HUES64 (cell line): Measurements from ENCODE around the gene THOP1.
"Not testable (repeated sequence)": the region's sequence is repeated elsewhere in the genome, so short reads cannot be mapped to it uniquely, and the experiment has no call there.

Source experiments
- H3K27ac ChIP-seq: 2 replicates; pipeline ENCODE4 v1.7.0; 2013; ENCODE audit warnings: low read depth, low read length, inconsistent platforms
- H3K27me3 ChIP-seq: 2 replicates; pipeline ENCODE4 v1.6.1; 2013; ENCODE audit warnings: mild to moderate bottlenecking, low read length; ENCODE audit not compliant: insufficient read depth
- H3K36me3 ChIP-seq: 2 replicates; pipeline ENCODE4 v1.6.1; 2013; ENCODE audit warnings: mild to moderate bottlenecking, low read length; ENCODE audit not compliant: insufficient read depth
- H3K4me1 ChIP-seq: 2 replicates; pipeline ENCODE4 v1.6.1; 2013; ENCODE audit warnings: mild to moderate bottlenecking, low read length, moderate library complexity; ENCODE audit not compliant: insufficient read depth
- H3K4me3 ChIP-seq: 2 replicates; pipeline ENCODE4 v1.5.1; 2013; ENCODE audit warnings: mild to moderate bottlenecking, low read length, moderate library complexity
- H3K9ac ChIP-seq: 2 replicates; pipeline ENCODE4 v1.6.1; 2013; ENCODE audit warnings: mild to moderate bottlenecking, low read depth, low read length
- H3K9me3 ChIP-seq: 2 replicates; pipeline ENCODE4 v1.6.1; 2013; ENCODE audit warnings: low read depth, low read length; ENCODE audit not compliant: insufficient read depth
- WGBS: fragments of 150-250, 120-280 bp; methylation state at CpG from one replicate; pipeline ENCODE4 v1.1.7; 2013; ENCODE audit warnings: missing lambda C conversion rate; 5-methylcytosine and 5-hydroxymethylcytosine counted together

Gene THOP1

GRCh38 chr19:2815923-2816322 lies 30.6 kb downstream of the THOP1 start:
- 91% methylated on average over 15 of the region's 15 CpGs for WGBS
- no peak overlapping the region for H3K27ac ChIP-seq
- H3K4me3 ChIP-seq = no peak overlapping the region
- H3K27me3 ChIP-seq = no peaks in the 10 kb centered on the region
- H3K36me3 ChIP-seq = peaks cover 31% of the 10 kb centered on the region
- no peaks in the 10 kb centered on the region for H3K9me3 ChIP-seq
- H3K9ac ChIP-seq = no peak overlapping the region
- no peaks in the 10 kb centered on the region for H3K4me1 ChIP-seq

GRCh38 chr19:2816641-2817040 lies 31.3 kb downstream of the THOP1 start:
- Histone ChIP-seq H3K9ac (no peak overlapping the region), H3K4me1 (no peaks in the 10 kb centered on the region), H3K9me3 (no peaks in the 10 kb centered on the region), H3K27me3 (no peaks in the 10 kb centered on the region), H3K27ac (no peak overlapping the region), H3K36me3 (peaks cover 24% of the 10 kb centered on the region), H3K4me3 (no peak overlapping the region)
- 94% methylated on average over 16 of the region's 16 CpGs for WGBS

DNA sequence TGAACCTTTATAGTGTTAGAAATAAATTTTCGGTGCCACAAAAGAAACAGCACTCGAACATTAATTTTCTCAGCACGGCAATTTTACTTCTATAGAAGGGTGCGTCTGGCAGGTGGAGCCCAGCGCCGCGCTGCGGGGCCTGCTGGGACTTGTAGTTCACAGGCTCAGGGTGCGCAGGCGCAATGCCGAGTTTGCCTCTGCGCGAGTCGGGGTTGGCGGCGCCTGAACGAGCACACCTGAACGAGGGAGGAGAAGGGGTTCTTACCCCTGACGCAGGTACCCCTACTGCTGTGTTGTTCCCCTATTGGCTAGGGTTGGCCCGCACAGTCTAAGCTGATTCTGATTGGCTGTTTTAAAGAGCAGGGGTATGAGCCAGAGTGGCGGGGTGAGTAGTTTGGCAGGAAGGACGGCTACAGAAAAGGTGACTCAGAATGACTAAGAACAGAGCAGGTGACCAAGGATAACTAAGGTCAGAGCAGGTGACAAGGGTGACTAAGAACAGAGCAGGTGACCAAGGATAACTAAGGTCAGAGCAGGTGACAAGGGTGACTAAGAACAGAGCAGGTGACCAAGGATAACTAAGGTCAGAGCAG lies 32.0 kb downstream of the THOP1 start:
- H3K4me3 ChIP-seq, H3K9ac ChIP-seq, H3K4me1 ChIP-seq, H3K27ac ChIP-seq, H3K9me3 ChIP-seq, H3K27me3 ChIP-seq: not testable (repeated sequence)
- 89% methylated on average over 22 of the region's 22 CpGs for WGBS
- H3K36me3 ChIP-seq = peaks cover 17% of the 10 kb centered on the region

DNA sequence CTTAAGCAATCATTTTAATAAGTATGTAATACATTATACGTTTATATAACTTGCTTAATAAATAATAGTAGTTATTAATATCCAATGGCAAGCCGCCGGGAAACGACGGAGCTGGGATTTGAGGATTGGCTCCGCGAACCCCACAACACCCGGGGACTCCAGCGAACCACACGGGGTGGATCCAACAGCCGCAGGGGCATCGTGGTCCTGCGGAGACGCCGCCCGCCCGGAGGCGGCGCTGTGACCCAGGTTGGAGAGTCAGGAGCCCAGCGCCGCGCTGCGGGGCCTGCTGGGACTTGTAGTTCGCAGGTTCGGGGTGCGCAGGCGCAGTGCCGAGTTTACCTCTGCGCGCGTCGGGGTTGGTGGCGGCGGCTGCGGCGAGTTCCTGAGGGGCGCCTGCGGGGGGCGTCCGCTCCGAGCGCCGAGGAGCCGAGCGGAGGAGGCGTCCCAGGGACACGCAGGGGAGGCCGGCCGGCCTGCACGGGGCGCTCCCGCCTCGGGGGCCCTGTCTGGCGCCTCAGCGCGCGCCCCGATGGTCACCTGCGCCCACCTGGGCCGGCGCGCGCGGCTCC lies 34.3 kb downstream of the THOP1 start, which contains the start of gene ZNF554:
Gene ZNF554, plus strand, starts transcription at position 329 of the 572 bp plus-strand sequence. Its CDS starts 204 bp downstream, at position 533.
- under 1% methylated on average over 63 of the region's 64 CpGs for WGBS
- H3K27ac ChIP-seq = no peak within 1 kb of the TSS

DNA sequence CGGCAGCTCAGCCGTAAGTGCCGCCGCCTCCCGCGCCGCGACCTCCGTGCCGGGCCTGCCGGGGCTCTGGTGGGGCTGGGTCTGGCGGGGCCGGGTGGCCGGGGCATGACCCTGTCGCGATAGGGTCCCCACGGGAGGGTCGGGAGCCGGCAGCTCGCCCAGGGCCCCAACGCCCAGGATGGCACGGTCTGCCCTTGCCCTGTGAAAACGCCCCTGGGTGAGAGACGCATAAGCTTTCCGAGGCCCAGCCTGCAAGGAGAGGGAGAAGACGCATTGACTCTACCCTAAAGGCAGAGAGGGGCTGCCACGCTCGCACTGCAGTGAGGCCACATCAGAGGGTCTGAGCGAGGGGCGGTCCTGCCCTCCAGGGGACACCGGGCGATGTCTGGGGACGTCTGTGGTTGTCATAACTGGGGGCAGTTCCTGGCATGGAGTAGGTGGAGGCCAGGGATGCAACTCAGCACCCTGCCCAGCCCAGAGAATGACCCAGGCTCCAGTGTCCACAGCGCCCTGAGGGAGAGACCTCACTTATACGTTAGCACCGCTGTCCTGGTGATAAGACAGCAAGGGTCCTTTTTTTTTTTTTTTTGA lies 34.9 kb downstream of the THOP1 start:
- Histone ChIP-seq H3K27ac (no peak overlapping the region), H3K4me1 (no peaks in the 10 kb centered on the region), H3K9ac (peak overlapping the region; percentile 77), H3K36me3 (peaks cover 2% of the 10 kb centered on the region; the same call in 1 of the 2 replicates), H3K4me3 (peak overlapping the region; percentile 85), H3K9me3 (no peaks in the 10 kb centered on the region), H3K27me3 (no peaks in the 10 kb centered on the region)
- WGBS = 6% methylated on average over 36 of the region's 36 CpGs

More for the DNA sequence above, 34.3 kb downstream of the THOP1 start, which contains the start of gene ZNF554:
- no peaks in the 10 kb centered on the region for H3K4me1 ChIP-seq
- H3K27me3 ChIP-seq = no peaks in the 10 kb centered on the region
- peaks cover 2% of the 10 kb centered on the region; the same call in 1 of the 2 replicates for H3K36me3 ChIP-seq
- peak within 1 kb of the TSS; percentile 77 for H3K9ac ChIP-seq
- H3K4me3 ChIP-seq = peak within 1 kb of the TSS; percentile 85
- no peaks in the 10 kb centered on the region for H3K9me3 ChIP-seq

DNA sequence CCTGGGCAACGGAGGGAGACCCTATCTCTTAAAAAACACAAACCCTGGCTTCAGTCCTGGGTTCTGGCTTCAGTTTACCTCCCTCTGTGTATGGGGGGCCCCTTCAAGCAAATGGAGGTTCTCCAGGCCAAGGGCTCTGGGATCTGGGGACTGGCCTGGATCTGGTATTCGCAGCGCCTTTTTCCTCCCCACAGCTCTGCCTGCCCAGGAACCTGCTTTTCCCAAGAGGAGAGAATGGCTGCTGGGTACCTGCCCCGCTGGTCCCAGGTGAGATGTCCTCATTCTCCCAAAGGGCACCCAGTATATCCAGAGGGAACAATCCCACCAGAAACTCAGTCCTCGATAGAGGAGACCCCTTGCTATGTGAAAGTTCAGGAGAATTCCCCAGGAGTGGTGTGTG lies 37.5 kb downstream of the THOP1 start:
- Histone ChIP-seq H3K27ac (no peak overlapping the region), H3K36me3 (peaks cover 6% of the 10 kb centered on the region; the same call in 1 of the 2 replicates), H3K4me3 (no peak overlapping the region), H3K9me3 (peaks cover 5% of the 10 kb centered on the region), H3K4me1 (no peaks in the 10 kb centered on the region), H3K27me3 (no peaks in the 10 kb centered on the region), H3K9ac (no peak overlapping the region)
- 95% methylated on average over 5 of the region's 5 CpGs for WGBS

GRCh38 chr19:2823646-2824045 lies 38.3 kb downstream of the THOP1 start:
- no peak overlapping the region for H3K4me3 ChIP-seq
- WGBS = 86% methylated on average over 9 of the region's 9 CpGs
- H3K27ac ChIP-seq = no peak overlapping the region
- H3K36me3 ChIP-seq = peaks cover 11% of the 10 kb centered on the region; the same call in 1 of the 2 replicates
- peaks cover 11% of the 10 kb centered on the region for H3K9me3 ChIP-seq
- no peak overlapping the region for H3K9ac ChIP-seq
- H3K27me3 ChIP-seq = no peaks in the 10 kb centered on the region
- H3K4me1 ChIP-seq = no peaks in the 10 kb centered on the region

DNA sequence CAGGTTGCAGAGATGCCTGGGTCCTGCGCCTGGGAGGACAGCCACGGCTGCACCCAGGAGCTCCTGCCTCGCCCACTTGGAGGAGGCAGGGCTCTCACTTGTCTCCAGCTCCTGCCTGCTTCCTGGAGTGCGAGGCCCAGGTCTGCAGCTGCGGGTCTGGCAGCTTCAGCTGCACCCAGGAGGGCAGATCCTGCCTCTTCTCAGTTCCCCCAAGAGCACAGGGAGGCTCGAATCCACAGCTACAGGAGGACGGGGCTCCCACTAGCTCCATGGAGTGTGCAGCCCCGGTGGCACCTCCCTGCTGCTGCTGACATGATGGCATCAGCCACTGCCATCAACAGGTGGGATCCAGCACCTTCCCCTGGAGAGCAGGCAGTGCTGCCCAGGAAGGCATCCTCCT lies 38.8 kb downstream of the THOP1 start:
- Histone ChIP-seq H3K4me3 (no peak overlapping the region), H3K36me3 (peaks cover 11% of the 10 kb centered on the region; the same call in 1 of the 2 replicates), H3K27me3 (no peaks in the 10 kb centered on the region), H3K4me1 (no peaks in the 10 kb centered on the region), H3K9me3 (peaks cover 14% of the 10 kb centered on the region), H3K27ac (no peak overlapping the region), H3K9ac (no peak overlapping the region)
- 79% methylated on average over 8 of the region's 8 CpGs for WGBS

DNA sequence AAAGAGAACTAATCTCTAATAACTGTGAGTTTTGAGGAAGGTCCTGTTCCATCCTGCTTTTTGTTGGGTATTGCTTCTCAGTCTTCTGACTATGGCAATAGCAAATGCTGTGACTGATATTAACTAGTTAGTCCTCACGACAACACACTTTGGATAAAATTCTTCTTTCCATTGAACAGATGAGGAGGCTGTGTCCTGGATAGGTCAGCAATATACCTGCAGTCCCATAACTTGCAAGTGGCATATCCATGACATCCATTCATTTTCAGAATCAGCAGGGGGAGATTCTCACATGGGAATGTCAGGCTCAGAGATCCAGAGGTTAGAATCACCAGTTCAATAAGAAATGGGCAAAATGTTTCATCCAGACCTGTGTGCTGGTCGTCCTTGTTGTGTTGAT lies 41.7 kb downstream of the THOP1 start:
- Histone ChIP-seq H3K36me3 (peaks cover 11% of the 10 kb centered on the region; the same call in 1 of the 2 replicates), H3K27ac (no peak overlapping the region), H3K4me3 (no peak overlapping the region), H3K9me3 (peaks cover 26% of the 10 kb centered on the region), H3K9ac (no peak overlapping the region), H3K27me3 (no peaks in the 10 kb centered on the region), H3K4me1 (no peaks in the 10 kb centered on the region)
- 95% methylated on average over 2 of the region's 2 CpGs for WGBS

- WGBS = 94% methylated on average over 13 of the region's 13 CpGs
- H3K4me3 ChIP-seq = no peak overlapping the region
- H3K27me3 ChIP-seq = no peaks in the 10 kb centered on the region
- peaks cover 19% of the 10 kb centered on the region for H3K36me3 ChIP-seq
- H3K4me1 ChIP-seq = no peaks in the 10 kb centered on the region
- no peak overlapping the region for H3K9ac ChIP-seq
- no peak overlapping the region for H3K27ac ChIP-seq
- peaks cover 35% of the 10 kb centered on the region for H3K9me3 ChIP-seq
Measured at GRCh38 chr19:2827840-2828489, 42.7 kb downstream of the THOP1 start.

DNA sequence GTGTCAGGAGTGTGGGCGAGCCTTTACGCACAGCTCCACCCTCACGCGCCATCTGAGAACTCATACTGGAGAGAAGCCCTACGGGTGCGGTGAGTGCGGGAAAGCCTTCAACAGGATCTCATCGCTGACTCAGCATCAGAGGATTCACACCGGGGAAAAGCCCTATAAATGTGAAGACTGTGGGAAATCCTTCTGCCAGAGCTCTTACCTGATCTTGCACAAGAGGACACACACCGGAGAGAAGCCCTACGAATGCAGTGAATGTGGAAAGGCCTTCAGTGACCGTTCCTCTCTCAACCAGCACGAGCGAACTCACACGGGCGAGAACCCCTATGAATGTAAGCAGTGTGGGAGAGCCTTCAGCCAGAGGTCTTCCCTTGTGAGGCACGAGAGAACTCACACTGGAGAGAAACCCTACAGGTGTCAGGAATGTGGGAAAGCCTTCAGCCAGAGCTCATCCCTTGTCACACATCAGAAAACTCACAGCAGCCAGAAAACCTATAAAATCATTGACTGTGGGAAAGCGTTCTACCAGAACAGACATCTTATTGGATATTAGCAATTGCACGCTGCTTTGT lies 49.1 kb downstream of the THOP1 start:
- H3K9me3 ChIP-seq = peaks cover 63% of the 10 kb centered on the region
- H3K36me3 ChIP-seq = peaks cover 29% of the 10 kb centered on the region
- no peak overlapping the region for H3K9ac ChIP-seq
- WGBS = 95% methylated on average over 19 of the region's 19 CpGs
- H3K27me3 ChIP-seq = no peaks in the 10 kb centered on the region
- H3K4me1 ChIP-seq = no peaks in the 10 kb centered on the region
- H3K27ac ChIP-seq = no peak overlapping the region
- no peak overlapping the region for H3K4me3 ChIP-seq
